Hematopoietic multipotent progenitor cell treated with erythropoietin and hydrocortisone succinate and interleukin-3 and kit ligand, for 17 days (in vitro differentiated cells): Measurements from ENCODE around the gene DOK7.

Source experiments
- DNase-seq: peaks from one replicate; pipeline ENCODE4 v3.0.0-alpha.2; 2015; ENCODE audit warnings: low spot score

DOK7 gene

GRCh38 chr4:3489451-3489962, 26.4 kb downstream of the DOK7 start:
- no peak for DNase-seq

- DNase-seq, result no peak
Observed at GRCh38 chr4:3491681-3492405, 28.7 kb downstream of the DOK7 start.

GRCh38 chr4:3492741-3493719, 29.9 kb downstream of the DOK7 start:
- DNase-seq, result no peak

- DNase-seq, result no peak
Observed at GRCh38 chr4:3493720-3494461, 30.8 kb downstream of the DOK7 start.

GRCh38 chr4:3494462-3494871, 31.4 kb downstream of the DOK7 start:
- no peak for DNase-seq

GRCh38 chr4:3495204-3495975, 32.3 kb downstream of the DOK7 start:
- DNase-seq, result no peak

- no peak for DNase-seq
Observed at GRCh38 chr4:3496021-3496420, 32.9 kb downstream of the DOK7 start.

GRCh38 chr4:3497095-3497494, 34.0 kb downstream of the DOK7 start:
- DNase-seq, result no peak

- no peak for DNase-seq
Observed at GRCh38 chr4:3497523-3498389, 34.6 kb downstream of the DOK7 start.

- no peak for DNase-seq
Observed at GRCh38 chr4:3498407-3498806, 35.3 kb downstream of the DOK7 start.

GRCh38 chr4:3498901-3499510, 35.9 kb downstream of the DOK7 start:
- DNase-seq, result no peak

GRCh38 chr4:3499710-3500109, 36.6 kb downstream of the DOK7 start:
- DNase-seq, result no peak

- DNase-seq, result no peak
Observed at GRCh38 chr4:3500111-3500510, 37.0 kb downstream of the DOK7 start.

GRCh38 chr4:3500634-3501101, 37.6 kb downstream of the DOK7 start:
- no peak for DNase-seq

- DNase-seq, result no peak
Observed at GRCh38 chr4:3501126-3501824, 38.2 kb downstream of the DOK7 start.

- no peak for DNase-seq
Observed at GRCh38 chr4:3501825-3502425, 38.8 kb downstream of the DOK7 start.

GRCh38 chr4:3502941-3503936, 40.1 kb downstream of the DOK7 start:
- no peak for DNase-seq

- no peak for DNase-seq
Observed at GRCh38 chr4:3505231-3505630, 42.1 kb downstream of the DOK7 start.
